Measurements from ENCODE around the gene CERS1. TPM values are rescaled to one million over a fixed set of nuclear protein-coding genes. Genes with fewer than 3 reads are reported as not detected.
A peak's percentile ranks its signal among the peaks of the same experiment; 100 is the strongest.

CERS1 gene
- total RNA-seq, 4 donors from 2014 or later: not detected

DNA sequence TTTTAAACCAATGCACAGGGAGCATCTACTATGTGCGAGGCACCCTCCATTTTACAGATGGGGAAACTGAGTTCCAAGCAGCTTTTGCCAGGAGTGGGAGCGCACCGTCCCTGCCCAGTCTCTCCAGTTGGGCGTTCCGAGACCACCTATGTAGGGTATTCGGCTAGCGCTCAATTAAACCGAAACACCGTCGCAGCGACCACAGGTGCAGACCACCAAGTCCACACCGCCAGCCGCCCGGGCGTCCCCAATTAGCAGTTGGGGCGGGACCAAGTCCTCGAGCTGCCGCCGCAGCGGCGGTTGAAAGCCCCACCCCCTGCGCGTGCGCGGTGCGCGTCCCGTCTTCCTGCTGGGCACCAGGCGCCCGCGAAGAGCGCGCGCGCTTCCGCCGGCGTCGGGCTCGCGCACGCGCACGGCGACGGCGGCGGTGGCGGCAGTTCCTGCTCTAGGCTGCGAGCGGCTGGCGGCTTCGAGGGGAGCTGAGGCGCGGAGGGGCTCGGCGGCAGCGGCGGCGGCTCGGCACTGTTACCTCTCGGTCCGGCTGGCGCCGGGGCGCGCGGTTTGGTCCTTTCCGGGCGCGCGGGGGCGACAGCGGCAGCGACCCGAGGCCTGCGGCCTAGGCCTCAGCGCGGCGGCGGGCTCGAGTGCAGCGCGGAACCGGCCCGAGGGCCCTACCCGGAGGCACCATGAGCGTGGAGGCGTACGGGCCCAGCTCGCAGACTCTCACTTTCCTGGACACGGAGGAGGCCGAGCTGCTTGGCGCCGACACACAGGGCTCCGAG is 64.2 kb downstream of the CERS1 start, which contains the start of gene UPF1:
Gene UPF1, plus strand, starts transcription at position 436 of the 782 bp plus-strand sequence. Its CDS starts 251 bp downstream, at position 687.
- peak; percentile 86 to 97 (median 96) for DNase-seq
- Histone ChIP-seq H3K4me3 (peak within 1 kb of the TSS; percentile 86 to 97 (median 95)), H3K27ac (peak within 1 kb of the TSS; percentile 91 to 95 (median 94)), H3K9me3 (peaks cover 0 to 7% (median 0%) of the 10 kb centered on the region in 4 donors), H3K27me3 (no peaks in the 10 kb centered on the region), H3K4me1 (peaks cover 0 to 38% (median 5%) of the 10 kb centered on the region in 4 donors), H3K36me3 (peaks cover 0 to 7% (median 0%) of the 10 kb centered on the region in 3 donors)
- peak; percentile 50 to 83 for TF ChIP-seq POLR2A (IDR thresholded peaks at IDR 0.05)
- TF ChIP-seq, protein P1, sequence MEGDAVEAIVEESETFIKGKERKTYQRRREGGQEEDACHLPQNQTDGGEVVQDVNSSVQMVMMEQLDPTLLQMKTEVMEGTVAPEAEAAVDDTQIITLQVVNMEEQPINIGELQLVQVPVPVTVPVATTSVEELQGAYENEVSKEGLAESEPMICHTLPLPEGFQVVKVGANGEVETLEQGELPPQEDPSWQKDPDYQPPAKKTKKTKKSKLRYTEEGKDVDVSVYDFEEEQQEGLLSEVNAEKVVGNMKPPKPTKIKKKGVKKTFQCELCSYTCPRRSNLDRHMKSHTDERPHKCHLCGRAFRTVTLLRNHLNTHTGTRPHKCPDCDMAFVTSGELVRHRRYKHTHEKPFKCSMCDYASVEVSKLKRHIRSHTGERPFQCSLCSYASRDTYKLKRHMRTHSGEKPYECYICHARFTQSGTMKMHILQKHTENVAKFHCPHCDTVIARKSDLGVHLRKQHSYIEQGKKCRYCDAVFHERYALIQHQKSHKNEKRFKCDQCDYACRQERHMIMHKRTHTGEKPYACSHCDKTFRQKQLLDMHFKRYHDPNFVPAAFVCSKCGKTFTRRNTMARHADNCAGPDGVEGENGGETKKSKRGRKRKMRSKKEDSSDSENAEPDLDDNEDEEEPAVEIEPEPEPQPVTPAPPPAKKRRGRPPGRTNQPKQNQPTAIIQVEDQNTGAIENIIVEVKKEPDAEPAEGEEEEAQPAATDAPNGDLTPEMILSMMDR (IDR thresholded peaks at IDR 0.05): peak in 3 of 6 experiments; percentile 31 to 43 (median 31)

GRCh38 chr19:18830488-18830887 is 65.5 kb downstream of the CERS1 start:
- TF ChIP-seq POLR2A (IDR thresholded peaks at IDR 0.05): no peak
- TF ChIP-seq, protein P1 (IDR thresholded peaks at IDR 0.05): no peak
- no peak overlapping the region for H3K27ac ChIP-seq
- peaks cover 0 to 26% (median 5%) of the 10 kb centered on the region in 4 donors for H3K4me1 ChIP-seq
- H3K36me3 ChIP-seq: peaks cover 0 to 4% (median 0%) of the 10 kb centered on the region in 3 donors
- no peak overlapping the region for H3K4me3 ChIP-seq
- peaks cover 0 to 7% (median 0%) of the 10 kb centered on the region in 4 donors for H3K9me3 ChIP-seq
- H3K27me3 ChIP-seq: no peaks in the 10 kb centered on the region
- no peak for DNase-seq

DNA sequence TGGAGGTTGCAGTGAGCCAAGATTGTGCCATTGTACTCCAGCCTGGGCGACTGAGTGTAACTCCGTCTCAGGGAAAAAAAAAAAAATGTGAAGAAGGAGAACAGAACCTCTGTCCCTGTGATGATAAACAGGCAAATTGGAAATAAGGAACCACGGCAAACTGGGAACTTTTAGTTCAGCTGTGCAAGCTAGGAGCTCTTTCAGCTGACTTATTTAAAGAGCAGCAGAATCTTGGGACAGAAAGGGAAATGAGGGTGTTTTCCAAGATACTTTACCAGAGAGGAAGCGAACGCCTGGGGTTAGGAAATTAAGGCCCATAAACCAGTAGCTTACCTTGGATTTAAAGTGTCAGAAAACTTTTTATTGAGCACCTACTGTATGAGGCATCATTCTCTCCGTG is 67.2 kb downstream of the CERS1 start:
- TF ChIP-seq, protein P1 (IDR thresholded peaks at IDR 0.05): no peak
- TF ChIP-seq POLR2A (IDR thresholded peaks at IDR 0.05): no peak
- H3K27me3 ChIP-seq: no peaks in the 10 kb centered on the region
- no peak for DNase-seq
- peaks cover 0 to 9% (median 2%) of the 10 kb centered on the region in 4 donors for H3K4me1 ChIP-seq
- no peak overlapping the region for H3K4me3 ChIP-seq
- H3K27ac ChIP-seq: no peak overlapping the region
- H3K36me3 ChIP-seq: no peaks in the 10 kb centered on the region
- H3K9me3 ChIP-seq: peaks cover 0 to 7% (median 0%) of the 10 kb centered on the region in 4 donors

Other genes with a start within 250 kb of the CERS1 start
- 10 to 100 TPM in 2 of 4 donors, 1 to 10 TPM in 2; 5.1 to 21.5 (median 9.4) TPM for gene CRTC1, start 212.5 kb downstream of the CERS1 start, total RNA-seq
- under 1 TPM in 1 of 4 donors, not detected in 3; 0.40 TPM for gene COMP, start 104.9 kb downstream of the CERS1 start, total RNA-seq
- 100 to 1,000 TPM in 3 of 4 donors, 10 to 100 TPM in 1; 63.9 to 157 (median 127) TPM for gene UPF1, start 64.2 kb downstream of the CERS1 start, total RNA-seq
- 100 to 1,000 TPM; 205 to 257 (median 224) TPM for gene COPE, start 23.2 kb upstream of the CERS1 start, total RNA-seq
- gene DDX49, start 23.6 kb upstream of the CERS1 start, total RNA-seq: 10 to 100 TPM; 37.0 to 76.9 (median 47.1) TPM
- gene HOMER3, start 45.1 kb upstream of the CERS1 start, total RNA-seq: 10 to 100 TPM in 2 of 4 donors, 1 to 10 TPM in 1, under 1 TPM in 1; 0.88 to 33.0 (median 9.6) TPM
- gene SUGP2, start 137.4 kb upstream of the CERS1 start, total RNA-seq: 100 to 1,000 TPM in 1 of 4 donors, 10 to 100 TPM in 3; 32.9 to 157 (median 75.8) TPM
- gene ARMC6, start 137.4 kb upstream of the CERS1 start, total RNA-seq: 10 to 100 TPM; 18.2 to 26.3 (median 24.5) TPM
- gene SLC25A42, start 167.8 kb upstream of the CERS1 start, total RNA-seq: 10 to 100 TPM; 11.2 to 24.8 (median 13.2) TPM
- 10 to 100 TPM; 15.9 to 26.4 (median 18.7) TPM for gene TMEM161A, start 242.3 kb upstream of the CERS1 start, total RNA-seq